ENCODE measurements around the gene FAM162B.

DNA sequence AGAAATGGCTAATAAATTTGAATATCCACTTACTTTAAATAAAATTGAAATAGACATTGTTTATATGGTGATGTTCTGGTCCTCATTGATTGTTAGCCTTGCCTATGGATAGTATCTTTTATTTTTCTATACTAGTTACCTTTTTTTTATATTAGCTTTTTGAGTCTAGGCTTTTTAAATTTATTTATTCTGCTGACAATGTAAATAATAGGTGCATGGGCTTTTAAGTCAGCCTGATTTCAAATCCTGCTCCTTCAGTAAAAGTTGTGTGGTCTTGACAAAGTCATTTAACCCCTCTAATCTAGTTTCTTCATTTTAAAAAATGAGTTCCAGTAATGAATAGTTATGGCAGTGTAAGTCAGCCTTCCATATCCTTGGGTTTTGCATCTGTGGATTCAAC lies 38.6 kb downstream of the FAM162B start:
- TF ChIP-seq, protein P1, sequence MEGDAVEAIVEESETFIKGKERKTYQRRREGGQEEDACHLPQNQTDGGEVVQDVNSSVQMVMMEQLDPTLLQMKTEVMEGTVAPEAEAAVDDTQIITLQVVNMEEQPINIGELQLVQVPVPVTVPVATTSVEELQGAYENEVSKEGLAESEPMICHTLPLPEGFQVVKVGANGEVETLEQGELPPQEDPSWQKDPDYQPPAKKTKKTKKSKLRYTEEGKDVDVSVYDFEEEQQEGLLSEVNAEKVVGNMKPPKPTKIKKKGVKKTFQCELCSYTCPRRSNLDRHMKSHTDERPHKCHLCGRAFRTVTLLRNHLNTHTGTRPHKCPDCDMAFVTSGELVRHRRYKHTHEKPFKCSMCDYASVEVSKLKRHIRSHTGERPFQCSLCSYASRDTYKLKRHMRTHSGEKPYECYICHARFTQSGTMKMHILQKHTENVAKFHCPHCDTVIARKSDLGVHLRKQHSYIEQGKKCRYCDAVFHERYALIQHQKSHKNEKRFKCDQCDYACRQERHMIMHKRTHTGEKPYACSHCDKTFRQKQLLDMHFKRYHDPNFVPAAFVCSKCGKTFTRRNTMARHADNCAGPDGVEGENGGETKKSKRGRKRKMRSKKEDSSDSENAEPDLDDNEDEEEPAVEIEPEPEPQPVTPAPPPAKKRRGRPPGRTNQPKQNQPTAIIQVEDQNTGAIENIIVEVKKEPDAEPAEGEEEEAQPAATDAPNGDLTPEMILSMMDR (IDR thresholded peaks at IDR 0.05; ENCODE audit: insufficient read depth, low read length, poor library complexity, severe bottlenecking): no peak
- no peak for TF ChIP-seq EZH2phosphoT487 (conservative IDR thresholded peaks at IDR 0.05; ENCODE audit: low read length)
